NCI-H1105 (cell line): ENCODE results near the gene SASH1.

Experiments
- DNase-seq: peaks from one replicate; lab custom pipeline; 2025; lab: John Stamatoyannopoulos, UW

The SASH1 gene

DNA sequence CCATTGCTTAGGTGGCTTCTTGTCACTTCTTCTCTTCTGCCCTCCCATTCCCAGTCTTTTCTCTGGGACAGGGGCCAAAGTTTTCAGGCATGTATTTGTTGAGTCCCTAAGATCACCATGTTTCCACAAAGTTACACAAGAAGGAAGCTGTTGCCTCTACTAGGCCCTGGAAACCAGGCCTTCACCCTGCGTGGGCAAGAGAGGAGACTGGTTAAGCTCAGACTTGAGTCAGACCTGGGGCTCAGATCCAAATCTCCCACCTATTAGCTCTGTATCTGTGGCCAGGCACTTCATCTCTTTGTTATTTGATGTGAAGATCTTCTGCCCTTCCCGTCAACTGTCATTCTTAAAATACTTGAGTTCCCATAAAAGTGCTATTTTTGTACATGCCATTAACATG, 154.6 kb downstream of the SASH1 start:
- DNase-seq = no peak

DNA sequence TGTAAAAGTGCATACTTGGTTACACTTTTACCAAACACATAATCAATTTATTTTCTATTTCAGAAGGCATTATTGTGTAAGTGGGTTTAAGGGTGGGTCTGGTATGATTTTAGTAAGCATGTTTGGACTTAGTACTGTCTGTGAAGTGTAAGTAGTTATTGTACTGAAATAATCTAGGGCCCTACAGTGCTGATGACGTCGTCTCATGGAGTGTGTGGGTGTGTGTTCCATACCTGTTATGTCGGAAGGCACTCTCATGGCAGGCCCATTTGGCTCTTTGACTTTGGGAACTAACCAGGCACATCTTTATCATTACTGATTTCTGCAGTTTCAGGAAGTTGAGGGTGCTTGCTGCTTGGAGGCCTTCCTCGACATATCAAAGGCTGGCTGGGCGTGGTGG, 155.1 kb downstream of the SASH1 start:
- no peak for DNase-seq

DNA sequence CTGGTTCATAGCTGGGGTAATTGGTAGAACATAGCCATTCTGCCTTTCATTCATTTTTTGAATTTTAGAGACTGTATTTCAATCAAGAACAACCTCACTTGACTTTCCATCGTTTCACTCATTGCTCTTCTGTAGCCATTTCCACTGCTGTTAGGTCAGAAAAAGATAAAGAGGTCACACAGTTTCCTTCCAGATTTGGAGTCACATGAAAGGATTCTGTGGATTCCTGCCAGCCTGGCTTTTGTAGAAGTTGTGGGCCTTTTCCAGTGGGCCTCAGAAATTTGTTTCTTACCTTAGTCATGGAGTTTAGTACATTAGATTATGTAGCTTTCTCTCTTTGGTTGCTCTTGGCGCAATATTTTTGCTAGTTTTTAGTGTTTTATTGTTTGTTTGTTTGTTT, 157.8 kb downstream of the SASH1 start:
- no peak for DNase-seq

DNA sequence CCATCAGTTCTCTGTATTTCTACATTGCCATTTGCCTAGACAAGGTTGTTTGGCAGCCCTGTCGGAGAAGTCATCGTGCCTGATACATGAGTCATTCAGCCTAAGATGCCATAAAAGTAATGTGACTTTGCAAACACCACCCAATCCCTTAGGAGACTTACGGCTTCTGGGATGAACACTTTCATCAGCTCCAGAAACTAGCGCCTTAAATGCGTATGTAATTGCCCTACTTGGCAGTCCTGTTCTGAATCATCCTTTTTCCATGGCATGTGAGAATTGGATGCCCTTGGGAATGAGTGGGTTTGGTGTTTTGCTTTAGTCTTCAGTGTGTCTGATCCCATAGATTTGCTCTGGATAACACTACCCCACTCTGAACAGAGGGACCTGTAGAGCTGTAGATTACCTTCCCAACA, 158.5 kb downstream of the SASH1 start:
- DNase-seq = no peak

DNA sequence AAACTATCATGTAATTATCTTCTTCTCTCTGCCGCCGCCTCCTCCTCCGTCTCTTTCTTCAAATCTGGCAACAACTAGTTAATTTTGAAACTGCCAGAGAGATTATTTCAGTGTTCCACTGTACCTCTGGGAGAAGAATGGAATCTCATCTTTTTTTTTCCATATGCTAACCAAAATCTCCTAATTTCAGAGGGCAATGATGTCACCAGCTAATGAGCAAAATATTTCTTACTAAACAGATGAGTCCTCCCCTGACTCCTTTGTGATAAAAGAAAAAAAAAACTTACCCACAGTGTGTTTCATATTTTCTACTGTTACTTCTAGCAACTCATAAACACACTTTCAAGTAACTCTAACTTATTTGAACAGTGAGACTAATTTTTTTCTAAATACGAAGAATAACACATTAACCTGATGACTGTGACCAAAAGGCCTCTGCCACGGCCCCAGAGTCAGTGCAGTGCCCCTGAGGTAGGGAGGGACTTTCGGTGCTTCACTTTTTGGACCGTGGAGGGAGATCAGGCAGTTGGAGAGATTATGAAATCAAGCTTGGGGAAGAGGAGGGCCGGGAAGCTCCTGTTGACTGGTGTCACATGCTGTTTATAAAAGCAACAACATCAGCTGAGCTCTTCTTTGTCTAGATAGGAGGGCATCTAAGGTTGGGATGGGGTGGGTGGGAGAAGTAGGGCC, 159.6 kb downstream of the SASH1 start:
- no peak for DNase-seq

DNA sequence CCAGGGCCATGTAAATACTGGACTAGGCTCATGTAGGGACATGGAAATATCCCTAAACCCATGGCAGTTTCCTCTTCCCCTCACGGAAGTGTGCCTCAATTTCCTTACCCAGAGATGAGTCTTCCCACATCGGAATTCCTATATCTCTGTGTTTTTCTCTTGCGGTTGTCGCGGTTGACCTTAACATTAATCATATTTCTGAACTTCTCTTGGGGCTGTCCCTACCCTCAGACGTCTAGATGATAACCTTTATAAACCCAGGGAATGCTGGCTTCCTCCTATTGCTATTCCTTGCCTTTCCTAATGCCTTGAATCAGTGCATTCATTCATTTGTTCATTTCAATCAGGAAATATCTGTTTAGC, 160.1 kb downstream of the SASH1 start:
- DNase-seq = no peak

DNA sequence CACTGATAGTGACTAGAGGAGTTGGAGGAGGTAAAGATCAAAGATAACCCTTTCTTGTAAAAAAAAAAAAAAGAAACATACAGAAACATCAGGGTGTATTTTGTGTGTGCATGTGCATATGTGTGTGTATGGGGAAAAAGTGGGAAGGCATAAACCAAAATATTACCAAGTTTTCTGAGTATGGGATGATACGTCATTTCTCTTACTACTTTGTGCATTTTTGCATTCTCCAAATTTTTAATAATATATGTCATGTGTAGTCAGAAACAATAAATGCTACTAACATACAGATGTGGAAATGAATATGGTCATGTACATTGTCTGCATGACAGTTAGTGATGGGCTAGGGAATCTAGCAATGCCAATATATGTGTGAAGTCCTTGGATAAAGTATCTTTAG, 161.1 kb downstream of the SASH1 start:
- no peak for DNase-seq

DNA sequence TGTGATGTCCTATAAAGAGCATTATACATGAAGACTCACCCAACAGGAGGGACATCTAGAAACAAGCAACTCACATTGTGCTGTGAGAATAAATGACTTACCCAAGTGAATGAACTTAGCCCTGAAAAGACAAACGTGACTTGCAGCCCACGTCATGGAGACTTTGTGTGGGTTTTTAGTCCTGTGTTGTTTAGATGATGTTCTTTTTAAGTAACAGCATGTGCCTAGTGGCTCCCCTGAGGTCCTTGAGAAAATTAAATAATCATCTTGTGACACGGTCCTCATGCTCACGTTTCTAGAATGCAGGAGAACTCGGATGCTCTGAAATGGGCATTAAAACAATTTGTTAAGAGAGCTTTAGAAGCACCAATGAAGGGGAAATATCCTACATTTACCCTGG, 165.1 kb downstream of the SASH1 start:
- DNase-seq = no peak

DNA sequence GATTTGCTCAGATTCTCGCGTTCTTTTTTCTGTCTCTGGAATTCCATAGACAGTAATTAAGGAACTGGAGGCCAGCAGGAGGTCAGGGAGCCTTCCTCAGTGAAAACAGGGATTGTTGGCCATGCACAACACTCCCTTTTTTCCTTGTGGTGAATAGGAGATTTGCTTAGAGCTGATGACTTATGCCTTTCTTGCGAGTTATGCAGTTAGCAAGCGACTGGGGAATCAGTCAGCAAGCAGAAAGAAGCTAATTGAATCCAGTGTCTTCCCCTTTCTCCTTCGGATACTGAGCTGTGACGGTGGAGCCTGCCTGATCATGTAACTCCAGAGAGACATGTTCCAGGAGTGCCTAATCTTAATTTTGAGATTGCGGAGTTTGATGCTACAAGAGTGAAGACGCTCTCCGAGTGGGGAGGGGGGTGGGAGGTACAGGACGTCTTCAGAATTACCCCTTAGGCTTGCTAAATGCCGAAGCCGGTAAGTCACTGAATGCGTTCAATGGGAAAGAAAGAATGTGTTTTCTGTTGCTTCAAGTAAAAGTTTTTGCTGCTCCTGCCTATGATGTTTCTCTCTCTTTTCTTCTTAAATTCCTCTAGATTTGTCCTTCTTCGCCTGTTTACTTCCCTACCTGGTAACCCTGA, 165.9 kb downstream of the SASH1 start:
- no peak for DNase-seq

DNA sequence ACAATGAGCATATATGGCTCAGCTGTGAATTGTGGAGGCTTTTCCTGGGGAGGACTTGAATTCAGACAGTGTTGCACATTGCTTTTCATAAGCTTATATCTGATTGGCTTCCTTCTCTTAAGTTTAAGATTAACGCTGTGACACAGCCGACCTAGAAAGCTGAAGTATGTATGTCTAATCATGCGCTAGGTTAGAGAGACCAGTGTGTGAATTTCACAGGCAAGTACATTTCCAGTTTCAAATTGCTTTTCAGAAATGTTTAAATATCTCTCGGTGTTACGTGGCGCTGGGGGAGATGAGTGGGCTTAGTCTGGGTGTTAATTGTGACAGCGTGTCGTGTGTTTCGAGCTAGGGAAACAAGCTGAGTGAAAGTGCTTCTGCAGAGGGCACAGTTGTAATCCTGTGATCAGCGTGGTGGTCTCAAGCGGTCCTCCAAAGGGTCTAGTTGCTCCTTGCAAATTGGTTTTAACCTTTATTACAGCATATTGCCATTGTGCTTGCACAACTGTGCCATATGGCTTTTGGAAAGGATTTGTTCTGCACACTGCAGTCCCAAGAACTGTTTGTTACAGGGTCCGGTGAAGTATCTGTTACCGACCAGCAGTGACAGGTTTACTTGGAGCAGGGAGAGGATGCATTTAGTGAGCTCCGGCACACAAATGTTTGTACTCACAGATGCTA, 166.6 kb downstream of the SASH1 start:
- no peak for DNase-seq

DNA sequence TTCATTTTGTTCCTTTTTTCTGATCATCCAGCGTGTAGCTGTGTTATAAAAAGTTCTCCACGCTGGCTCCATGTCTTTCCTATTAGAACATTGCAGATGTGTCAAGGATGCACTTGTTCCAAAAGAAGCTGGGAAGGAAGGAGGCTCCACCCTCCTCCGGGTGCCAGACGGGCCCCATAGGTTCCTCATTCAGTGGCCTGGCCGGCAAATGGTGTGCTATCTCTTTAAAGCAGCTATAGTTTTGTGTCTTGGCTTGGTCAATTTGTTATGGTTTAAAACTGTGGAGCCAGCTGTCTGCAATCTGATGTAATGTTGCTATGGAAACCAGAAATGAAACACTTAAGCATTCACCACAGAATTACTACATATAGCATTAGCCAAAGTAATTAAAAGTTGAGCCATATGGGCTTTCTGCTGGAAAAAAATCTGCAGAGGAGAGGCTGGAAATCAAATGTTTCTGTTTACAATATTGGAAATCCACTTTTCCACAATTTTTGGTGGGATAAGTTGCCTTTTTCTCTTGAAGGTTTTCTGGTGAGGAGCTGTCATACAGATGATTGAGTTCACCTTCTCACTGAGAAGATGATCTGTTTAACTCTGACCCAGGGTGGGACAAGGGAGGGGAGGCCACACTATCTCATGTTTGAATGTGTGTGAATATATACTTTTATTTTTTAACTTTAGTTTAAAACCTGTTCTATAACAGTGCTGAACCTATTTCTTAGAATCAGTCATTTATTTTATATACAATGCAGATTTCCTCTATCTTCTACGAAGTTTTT, 167.4 kb downstream of the SASH1 start:
- peak; percentile 27 for DNase-seq

DNA sequence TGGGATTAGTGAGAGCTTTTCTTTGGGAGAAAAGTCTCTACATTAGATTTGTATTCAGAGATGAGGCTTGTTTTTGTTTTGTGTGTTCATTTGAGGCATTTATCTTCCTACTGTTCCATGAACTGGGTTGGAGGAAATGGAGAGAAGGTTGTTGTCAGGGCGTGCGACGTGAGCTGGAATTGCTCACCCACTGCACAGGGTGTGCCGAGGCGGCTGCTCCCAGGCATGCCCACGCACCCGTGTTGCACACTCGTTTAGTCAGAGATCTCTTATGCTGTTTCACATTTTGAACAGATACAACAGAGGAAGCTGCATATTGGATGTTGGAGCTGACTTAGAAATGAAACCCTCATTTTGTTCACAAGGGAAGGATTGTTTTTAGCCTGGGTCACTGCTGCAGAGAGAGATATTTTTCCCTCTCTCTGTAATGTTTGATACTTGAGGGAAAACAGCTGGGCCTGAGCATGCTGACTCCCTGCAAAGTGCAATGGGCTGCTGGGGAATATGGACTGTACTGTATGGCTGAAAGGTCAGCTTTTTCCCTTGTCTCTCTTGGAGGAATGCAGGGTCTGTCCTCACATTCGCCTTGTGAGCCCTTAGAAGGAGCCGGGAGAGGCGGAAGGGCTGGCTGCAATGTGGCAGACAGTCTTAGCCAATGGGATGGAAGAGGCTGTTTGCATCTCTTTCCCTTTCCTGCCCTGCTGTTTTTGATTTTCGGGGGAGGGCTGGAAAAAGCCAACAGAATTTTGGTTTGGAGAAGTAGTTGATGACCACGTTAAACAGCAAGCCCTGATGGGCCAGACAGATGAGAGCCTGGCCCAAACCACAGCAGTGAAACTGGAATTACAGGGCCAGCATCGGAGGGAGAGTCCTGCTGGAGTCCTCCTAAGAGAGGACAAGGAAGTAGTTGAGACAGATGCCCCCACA, 170.8 kb downstream of the SASH1 start:
- no peak for DNase-seq

DNA sequence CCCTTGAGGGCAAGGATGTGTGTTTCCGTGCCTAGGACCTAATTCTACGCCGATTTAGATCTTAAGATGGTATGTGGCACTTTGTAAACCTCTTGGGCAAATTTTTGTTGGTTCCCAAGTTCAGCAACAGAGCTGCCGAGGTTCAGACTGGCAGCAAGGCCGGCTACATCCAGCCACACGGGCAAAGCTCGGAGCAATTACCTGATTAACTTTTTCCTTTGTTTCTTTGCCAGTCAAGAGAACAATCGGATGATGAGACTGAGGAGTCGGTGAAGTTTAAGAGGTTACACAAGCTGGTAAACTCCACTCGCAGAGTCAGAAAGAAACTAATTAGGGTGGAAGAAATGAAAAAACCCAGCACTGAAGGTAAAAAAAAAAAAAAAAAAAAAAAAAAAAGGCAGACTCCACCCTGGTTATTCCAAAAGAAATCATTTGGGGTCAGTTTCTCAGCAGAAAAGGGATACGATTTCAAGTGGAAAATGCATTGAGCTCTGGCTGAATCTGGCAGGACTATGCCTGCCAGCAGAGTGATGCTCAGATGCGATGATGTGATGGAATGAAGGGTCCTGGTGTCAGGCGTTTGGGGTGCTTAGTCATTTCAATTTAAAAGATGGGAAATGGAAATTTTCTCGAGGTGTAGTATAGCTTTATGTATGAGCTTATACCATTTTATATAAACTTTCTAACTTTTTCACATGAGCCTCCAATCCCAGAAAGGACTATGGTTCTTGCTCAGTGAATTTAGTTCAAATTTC, 171.6 kb downstream of the SASH1 start:
- no peak for DNase-seq

DNA sequence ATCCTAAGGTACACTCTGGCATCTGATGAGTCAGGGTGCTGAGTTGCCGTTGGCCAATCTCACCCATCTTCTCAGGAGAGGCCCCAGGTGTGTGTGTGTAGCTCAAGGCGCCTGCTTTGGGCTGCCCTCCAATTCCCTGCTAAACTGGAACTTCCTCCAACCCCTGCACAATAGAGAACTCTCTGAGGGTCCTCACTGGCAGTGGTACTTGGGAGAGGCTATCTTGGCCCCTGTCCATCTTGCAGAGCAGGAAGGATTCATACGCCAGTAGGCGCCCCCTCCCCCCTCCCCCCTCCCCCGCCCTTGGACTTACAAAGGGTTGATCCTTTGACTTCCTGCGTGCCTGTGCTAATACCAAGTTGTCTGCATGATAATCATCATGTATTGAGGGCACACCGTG, 173.6 kb downstream of the SASH1 start:
- no peak for DNase-seq

DNA sequence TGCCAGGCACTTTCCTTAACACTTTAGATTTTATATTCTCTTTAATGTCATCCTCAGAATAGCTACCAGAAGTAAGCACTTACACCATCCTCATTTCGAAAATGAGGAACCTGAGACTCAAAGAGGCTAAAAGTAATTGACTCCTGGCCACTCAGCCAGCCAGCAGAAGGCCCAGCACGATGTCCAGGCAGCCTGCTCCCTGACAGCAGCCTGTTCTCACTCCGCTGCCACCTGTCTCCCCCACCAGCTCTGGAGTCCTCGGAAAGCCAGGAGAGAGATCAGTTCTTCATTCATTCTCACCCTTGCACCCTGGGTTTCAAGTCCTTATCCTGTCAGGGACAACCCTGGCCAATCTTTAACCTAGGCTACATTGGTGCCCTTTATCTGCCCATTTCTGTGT, 174.0 kb downstream of the SASH1 start:
- no peak for DNase-seq

DNA sequence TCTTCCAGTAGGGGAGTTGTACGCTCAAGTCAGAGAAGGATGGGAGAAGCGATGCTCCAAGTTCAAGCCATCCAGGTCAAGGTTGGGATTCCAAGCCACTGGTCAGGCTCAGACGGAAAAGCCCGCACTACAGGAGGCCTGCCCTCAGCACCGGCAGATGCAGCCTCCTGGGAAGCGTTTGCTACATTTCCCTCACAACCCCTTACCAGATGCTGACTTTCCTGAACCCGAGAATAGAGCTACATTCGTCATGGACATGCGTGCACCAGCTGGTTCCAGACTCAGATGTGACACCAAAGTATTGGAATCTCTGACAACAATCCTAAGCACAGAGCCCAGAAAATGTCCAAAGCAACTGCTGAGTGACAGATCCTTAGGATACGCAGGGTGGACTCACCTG, 174.8 kb downstream of the SASH1 start:
- DNase-seq = no peak

DNA sequence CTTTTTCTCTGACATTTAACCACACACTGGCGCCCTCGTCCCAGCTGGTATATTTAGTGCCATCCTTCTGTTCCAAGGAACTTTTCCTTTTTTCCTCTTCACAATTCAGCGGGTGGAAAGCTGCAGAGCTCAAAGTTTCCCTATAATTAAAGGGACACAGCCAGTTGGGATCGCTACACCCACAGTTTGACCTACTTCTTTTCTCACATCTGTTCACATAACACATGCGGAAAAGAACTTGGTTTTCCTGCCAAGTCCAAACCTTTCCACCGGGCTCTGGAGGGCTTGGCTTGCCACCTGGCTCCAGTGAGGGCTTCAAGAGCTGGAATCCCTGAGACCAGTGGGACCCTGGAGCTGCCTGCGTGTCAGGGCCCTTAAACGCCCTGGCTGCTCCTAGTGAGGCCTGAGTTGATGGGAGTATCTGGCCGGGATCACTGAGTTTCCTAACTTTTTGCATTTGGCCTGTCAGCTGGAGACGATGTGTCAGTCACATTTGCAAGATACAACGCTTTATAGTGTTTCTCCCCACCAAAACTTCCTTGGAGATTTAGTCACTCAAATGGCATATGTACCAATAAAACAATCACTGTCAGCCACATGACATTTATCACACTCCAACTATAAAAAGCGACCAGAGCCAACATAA, 176.0 kb downstream of the SASH1 start:
- DNase-seq = no peak

DNA sequence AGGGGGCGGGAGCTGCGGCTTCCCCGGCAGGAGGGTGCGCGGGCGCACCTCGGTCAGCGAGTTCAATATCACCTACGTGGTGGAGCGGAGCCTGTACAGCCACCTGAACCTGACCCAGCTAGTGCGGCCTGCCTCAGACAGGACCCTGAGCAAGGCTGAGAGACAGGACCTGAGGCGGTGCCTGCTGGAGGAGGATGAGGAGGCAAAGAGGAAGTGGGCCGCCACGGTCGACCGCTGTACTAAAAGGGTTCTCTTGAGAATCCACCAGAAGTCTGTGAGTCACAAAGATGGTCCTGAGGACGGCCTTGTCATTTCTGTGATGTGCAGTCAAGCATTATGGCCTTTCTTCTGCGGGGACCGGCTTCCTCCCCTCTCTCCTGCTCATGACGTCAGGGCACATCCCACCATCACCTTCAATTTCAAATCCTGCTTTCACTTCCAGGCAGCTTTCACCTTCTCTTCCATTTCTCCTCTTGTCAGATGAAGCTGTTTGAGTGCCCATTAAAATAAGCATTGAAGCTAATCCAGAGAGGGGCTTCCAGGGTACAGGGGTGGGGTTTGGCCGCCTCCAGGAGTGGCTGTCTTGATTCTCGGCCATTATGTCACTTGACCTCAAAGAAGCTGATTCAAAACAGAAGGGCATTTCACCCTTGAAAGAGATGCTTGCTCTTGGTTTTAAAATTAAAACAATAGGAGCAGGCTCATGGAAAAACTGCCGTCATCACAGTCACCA, 177.6 kb downstream of the SASH1 start:
- no peak for DNase-seq

DNA sequence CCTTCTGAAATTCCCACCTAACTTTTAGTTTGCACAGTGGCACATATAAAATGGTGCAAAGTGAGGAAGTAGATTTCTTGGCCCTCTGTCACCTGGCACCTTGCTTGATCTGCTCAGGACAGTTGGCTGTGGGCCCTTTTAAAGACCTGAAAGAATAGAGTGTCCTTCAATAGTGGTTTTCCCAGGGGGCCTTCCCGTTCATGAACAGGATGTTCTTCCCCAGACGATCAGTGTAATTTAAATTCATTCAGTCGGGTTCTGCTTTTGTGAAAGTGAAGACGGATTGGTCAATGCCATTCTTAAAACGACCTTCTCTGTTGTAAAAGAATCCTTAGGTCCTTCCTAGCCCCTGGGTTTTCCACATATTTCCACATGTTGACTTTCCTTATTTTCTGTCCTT, 178.5 kb downstream of the SASH1 start:
- no peak for DNase-seq

DNA sequence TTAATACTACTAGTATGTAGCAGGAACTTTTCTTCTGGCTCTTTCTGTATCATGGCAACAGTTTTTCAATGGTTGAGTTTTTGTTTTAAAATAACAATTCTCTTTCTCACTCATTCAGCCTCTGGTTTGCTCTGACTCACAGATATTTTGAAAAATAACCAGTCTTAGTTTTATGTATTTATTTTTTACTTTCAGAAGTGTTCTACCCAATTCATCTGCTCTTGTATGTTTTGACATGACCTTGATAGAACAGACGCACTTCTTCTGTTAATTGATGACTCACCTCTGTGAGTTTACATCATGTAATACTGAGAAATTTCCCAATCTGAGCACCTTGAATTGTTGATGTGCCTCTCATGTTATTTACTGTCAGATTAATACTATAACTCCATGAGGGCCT, 178.9 kb downstream of the SASH1 start:
- no peak for DNase-seq
